HPDE6-E6E7 (cell line): ENCODE results near the gene EDRF1.

Source experiments
- DNase-seq: peaks from one replicate; pipeline ENCODE4 v3.0.0; 2011; ENCODE audit warnings: missing footprints; ENCODE audit errors: extremely low spot score

EDRF1 gene

GRCh38 chr10:125762692-125763648 lies 43.5 kb downstream of the EDRF1 start:
- no peak for DNase-seq

GRCh38 chr10:125765835-125766234 lies 46.3 kb downstream of the EDRF1 start:
- no peak for DNase-seq

- DNase-seq = no peak
Observed at GRCh38 chr10:125766511-125766910, 47.0 kb downstream of the EDRF1 start.

- no peak for DNase-seq
Observed at GRCh38 chr10:125768219-125768855, 48.8 kb downstream of the EDRF1 start.

- DNase-seq = no peak
Observed at GRCh38 chr10:125769175-125769574, 49.7 kb downstream of the EDRF1 start.

GRCh38 chr10:125770844-125771243 lies 51.3 kb downstream of the EDRF1 start:
- DNase-seq = no peak

- no peak for DNase-seq
Observed at GRCh38 chr10:125772112-125772863, 52.8 kb downstream of the EDRF1 start.

- DNase-seq = no peak
Observed at GRCh38 chr10:125772864-125773180, 53.3 kb downstream of the EDRF1 start.

- DNase-seq = no peak
Observed at GRCh38 chr10:125773687-125774543, 54.4 kb downstream of the EDRF1 start.

GRCh38 chr10:125774581-125775191 lies 55.2 kb downstream of the EDRF1 start:
- DNase-seq = no peak

- no peak for DNase-seq
Observed at GRCh38 chr10:125775491-125776106, 56.1 kb downstream of the EDRF1 start, which contains the start of gene MMP21. TSS of gene MMP21 (minus strand) at chr10:125775821. CDS start at chr10:125775821, 0 bp downstream.

- DNase-seq = no peak
Observed at GRCh38 chr10:125777806-125778205, 58.3 kb downstream of the EDRF1 start.

- no peak for DNase-seq
Observed at GRCh38 chr10:125778556-125778955, 59.0 kb downstream of the EDRF1 start.

GRCh38 chr10:125779403-125780327 lies 60.2 kb downstream of the EDRF1 start:
- no peak for DNase-seq

GRCh38 chr10:125781374-125781773 lies 61.9 kb downstream of the EDRF1 start:
- DNase-seq = no peak

GRCh38 chr10:125782054-125782453 lies 62.5 kb downstream of the EDRF1 start:
- no peak for DNase-seq

GRCh38 chr10:125782616-125783015 lies 63.1 kb downstream of the EDRF1 start:
- DNase-seq = no peak

GRCh38 chr10:125783408-125783807 lies 63.9 kb downstream of the EDRF1 start:
- no peak for DNase-seq

- DNase-seq = no peak
Observed at GRCh38 chr10:125783957-125784356, 64.4 kb downstream of the EDRF1 start.
